HepG2 (cell line): ENCODE results near the gene LGALS7B. TPM values are rescaled to one million over a fixed set of nuclear protein-coding genes. Genes with fewer than 3 reads are reported as not detected.
"Not testable (repeated sequence)": the region's sequence is repeated elsewhere in the genome, so short reads cannot be mapped to it uniquely, and the experiment has no call there.

Experiments
- ATAC-seq: fragments of 200-7000 bp; cut with Tn5 transposase; 3 replicates; pipeline ENCODE4 v1.9.1; 2020; ENCODE audit warnings: mild to moderate bottlenecking, moderate library complexity
- BruUV-seq: library from RNA; stranded (reverse); fragments of 400-500 nt; replicated peaks from 2 replicates; lab custom pipeline; 2021; lab: Mats Ljungman, UMichigan
- CTCF ChIA-PET: fragments of 300-600 bp; formaldehyde crosslinking; extraction: SDS; loops from one replicate; lab custom pipeline; 2021; ENCODE audit warnings: low total read pairs, inconsistent platforms, low intra/inter-chr PET ratio; lab: Yijun Ruan, JAX
- POLR2A ChIA-PET: fragments of 350-600 bp; sonication (Branson Sonifier 250); formaldehyde crosslinking; loops from one replicate; lab custom pipeline; 2020; ENCODE audit warnings: antibody characterized with exemption, inconsistent platforms; lab: Yijun Ruan, JAX
- DNase-seq: peaks from one replicate; pipeline ENCODE4 v3.0.0-alpha.2; 2015; ENCODE audit warnings: low spot score
- FAIRE-seq: peaks from 3 replicates; lab custom pipeline; 2011; peaks lifted over from hg19 to GRCh38; lab: Jason Lieb, UNC
- H2AFZ ChIP-seq: one replicate; pipeline ENCODE4 v1.6.1; 2011; ENCODE audit warnings: low read length, inconsistent platforms
- H3K27ac ChIP-seq: fragments of 300-600 bp; 3 replicates; pipeline ENCODE4 v1.8.0; 2011; ENCODE audit warnings: mixed run types, mild to moderate bottlenecking, mixed read lengths, low read length, inconsistent platforms; ENCODE audit not compliant: insufficient read depth; ENCODE audit errors: extremely low read length
- H3K27me3 ChIP-seq, 2 experiments: fragments of 200-600 bp in 1 of 2; 2 replicates in 1 of 2; 3 replicates in 1 of 2; pipeline versions ENCODE4 v1.6.0 to v1.8.0; 2011; ENCODE audit warnings: low read length in 2 of 2, mild to moderate bottlenecking in 2 of 2, moderate library complexity in 2 of 2, inconsistent platforms in 1 of 2; ENCODE audit not compliant: insufficient read depth in 2 of 2, control insufficient read depth in 1 of 2
- H3K36me3 ChIP-seq, 2 experiments: fragments of 200-600 bp in 1 of 2; replicated peaks in 1 of 2; 2 replicates in 1 of 2; 3 replicates in 1 of 2; pipeline versions ENCODE4 v1.5.1 to v1.8.0; 2011; ENCODE audit warnings: low read length in 2 of 2, inconsistent platforms in 1 of 2; ENCODE audit not compliant: insufficient read depth in 2 of 2, control insufficient read depth in 1 of 2
- H3K4me1 ChIP-seq: 2 replicates; pipeline ENCODE4 v1.5.1; 2012; ENCODE audit warnings: low read length, inconsistent platforms; ENCODE audit not compliant: insufficient read depth
- H3K4me2 ChIP-seq: 2 replicates; pipeline ENCODE4 v1.6.0; 2011; ENCODE audit warnings: low read depth, low read length, inconsistent platforms
- H3K4me3 ChIP-seq, 3 experiments: fragments of 200-600 bp in 1 of 3; sonication (generic), shearing (Covaris generic) in 1 of 3; replicated peaks in 1 of 3; 2 replicates each; pipeline ENCODE4 v1.5.1; 2011 to 2016; ENCODE audit warnings: low read length in 3 of 3, inconsistent platforms in 2 of 3, low read depth in 2 of 3, mild to moderate bottlenecking in 2 of 3, control low read depth in 1 of 3, mixed read lengths in 1 of 3; ENCODE audit not compliant: insufficient read depth in 1 of 3
- H3K79me2 ChIP-seq: one replicate; pipeline ENCODE4 v1.6.1; 2011; ENCODE audit warnings: low read length, inconsistent platforms; ENCODE audit not compliant: insufficient read depth
- H3K9ac ChIP-seq: 2 replicates; pipeline ENCODE4 v1.6.0; 2011; ENCODE audit warnings: mild to moderate bottlenecking, low read depth, low read length, inconsistent platforms; ENCODE audit not compliant: insufficient read depth
- H3K9me3 ChIP-seq: 2 replicates; pipeline ENCODE4 v1.5.1; 2012; ENCODE audit warnings: mild to moderate bottlenecking, low read length
- H4K20me1 ChIP-seq: 2 replicates; pipeline ENCODE4 v1.6.0; 2011; ENCODE audit warnings: inconsistent platforms, mild to moderate bottlenecking, low read length, moderate library complexity; ENCODE audit not compliant: insufficient read depth
- WGBS: methylation state at CpG from one replicate; pipeline ENCODE4 v1.1.6; 2017; ENCODE audit warnings: low lambda C conversion rate; 5-methylcytosine and 5-hydroxymethylcytosine counted together
- in situ Hi-C: cut with HindIII; loops from 2 replicates; pipeline ENCODE4 v1.10.0; 2017; ENCODE audit warnings: low pct_unique_long_range_greater_than_20kb; ENCODE audit not compliant: extremely low pct_ligation_motif_present
- intact Hi-C: fragments of 100-400 bp; cut with micrococcal nuclease; formaldehyde crosslinking; loops from one replicate; pipeline ENCODE4 v1.10.0; 2022; ENCODE audit not compliant: unreplicated experiment
- polyA plus RNA-seq, 8 experiments: library from polyadenylated mRNA; depleted of rRNA in 3 of 8; stranded (reverse) in 7 of 8; unstranded in 1 of 8; fragments of >200 nt; fragmentation: Illumina TruSeq in 4 of 8; extraction: Trizol in 4 of 8; gene quantifications; 2 replicates each; pipeline versions ENCODE4 v1.2.1 to v1.2.3, GENCODE V29; 2011 to 2016; ENCODE audit warnings: low read depth in 4 of 8, missing spikeins in 1 of 8, mixed read lengths in 1 of 8; ENCODE audit not compliant: insufficient read depth in 1 of 8
- total RNA-seq, 5 experiments: library from RNA; depleted of rRNA; stranded (reverse); fragments of >200 nt; fragmentation: Illumina TruSeq; extraction: Trizol; gene quantifications; 2 replicates each; pipeline ENCODE4 v1.2.3, GENCODE V29; 2016; ENCODE audit warnings: low read depth in 1 of 5

Gene LGALS7B
- total and polyA plus RNA-seq, 2 of the 13 experiments (the other 11 are each of a cell fraction or from before 2014, with no cell fraction given) = 1.7 to 2.1 TPM

DNA sequence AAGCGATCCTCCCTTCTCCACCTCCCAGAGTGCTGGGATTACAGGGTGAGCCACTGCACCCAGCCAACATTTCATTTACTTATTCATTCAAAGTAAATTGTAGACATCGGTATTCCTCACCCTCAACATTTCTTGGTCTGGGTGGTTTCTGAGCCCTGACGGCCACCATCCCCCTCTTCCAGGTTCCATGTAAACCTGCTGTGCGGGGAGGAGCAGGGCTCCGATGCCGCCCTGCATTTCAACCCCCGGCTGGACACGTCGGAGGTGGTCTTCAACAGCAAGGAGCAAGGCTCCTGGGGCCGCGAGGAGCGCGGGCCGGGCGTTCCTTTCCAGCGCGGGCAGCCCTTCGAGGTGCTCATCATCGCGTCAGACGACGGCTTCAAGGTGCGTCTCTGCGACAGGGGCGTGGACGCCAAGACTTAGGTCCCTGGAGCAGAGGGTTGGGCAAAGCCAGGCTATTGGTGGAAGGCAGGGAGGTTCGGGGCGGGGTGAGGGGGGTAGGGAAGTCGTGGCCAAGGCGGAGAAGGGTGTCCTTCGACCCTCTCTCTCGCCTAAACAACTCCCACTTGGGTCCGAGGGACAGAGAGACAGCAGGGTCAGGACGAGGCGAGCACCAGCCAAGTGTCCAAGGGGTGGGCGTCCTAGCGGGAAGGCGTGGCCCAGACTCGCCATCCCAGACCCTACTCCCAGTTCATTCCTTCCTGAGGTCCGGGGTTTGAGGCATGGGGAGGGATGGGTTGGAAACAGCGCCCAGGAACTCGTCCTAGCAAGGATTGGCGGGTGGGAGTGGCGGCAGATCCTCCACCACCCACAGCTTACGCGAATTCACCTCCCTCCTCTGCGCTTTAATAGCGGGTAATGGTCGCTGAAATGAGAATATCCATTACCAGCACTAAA, 1.8 kb downstream of the LGALS7B start:
- intact Hi-C loops, H3K79me2 ChIP-seq, H2AFZ ChIP-seq, H3K36me3 ChIP-seq, H3K27ac ChIP-seq, H3K4me3 ChIP-seq, H4K20me1 ChIP-seq, FAIRE-seq, H3K9ac ChIP-seq, H3K4me2 ChIP-seq, POLR2A ChIA-PET, CTCF ChIA-PET, BruUV-seq, DNase-seq, H3K9me3 ChIP-seq, ATAC-seq, H3K27me3 ChIP-seq, in situ Hi-C loops: not testable (repeated sequence)
- WGBS = 92% methylated on average over 21 of the region's 49 CpGs
- peaks cover 32% of the 10 kb centered on the region for H3K4me1 ChIP-seq

- H2AFZ ChIP-seq, H3K4me2 ChIP-seq, H3K4me3 ChIP-seq, CTCF ChIA-PET, ATAC-seq, DNase-seq, H3K79me2 ChIP-seq, H3K9me3 ChIP-seq, H4K20me1 ChIP-seq, intact Hi-C loops, H3K36me3 ChIP-seq, BruUV-seq, in situ Hi-C loops, POLR2A ChIA-PET, FAIRE-seq, H3K27ac ChIP-seq, H3K27me3 ChIP-seq, H3K9ac ChIP-seq: not testable (repeated sequence)
- H3K4me1 ChIP-seq = peaks cover 24% of the 10 kb centered on the region
- WGBS = no CpG with 5 or more reads among the region's 40 CpGs
Measured at GRCh38 chr19:38791451-38792064, 2.6 kb downstream of the LGALS7B start.
